NK-92 (cell line): Measurements from ENCODE around the gene DIDO1.
"Not testable (repeated sequence)": the region's sequence is repeated elsewhere in the genome, so short reads cannot be mapped to it uniquely, and the experiment has no call there.

ENCODE experiments used
- DNase-seq: peaks from one replicate; lab custom pipeline; 2025; ENCODE audit not compliant: unreplicated experiment; lab: John Stamatoyannopoulos, UW

DIDO1 gene

GRCh38 chr20:62962891-62963613 is 36.7 kb upstream of the DIDO1 start:
- no peak for DNase-seq

GRCh38 chr20:62962221-62962879 is 36.0 kb upstream of the DIDO1 start:
- no peak for DNase-seq

- DNase-seq = no peak
Measured at GRCh38 chr20:62961799-62962198, 35.5 kb upstream of the DIDO1 start.

- no peak for DNase-seq
Measured at GRCh38 chr20:62961310-62961783, 35.0 kb upstream of the DIDO1 start.

GRCh38 chr20:62960446-62961309 is 34.4 kb upstream of the DIDO1 start:
- not testable (repeated sequence) for DNase-seq

GRCh38 chr20:62959998-62960436 is 33.7 kb upstream of the DIDO1 start:
- no peak for DNase-seq

- no peak for DNase-seq
Measured at GRCh38 chr20:62959101-62959971, 33.0 kb upstream of the DIDO1 start.

- DNase-seq = no peak
Measured at GRCh38 chr20:62958388-62959100, 32.2 kb upstream of the DIDO1 start.

- DNase-seq = no peak
Measured at GRCh38 chr20:62957136-62958117, 31.1 kb upstream of the DIDO1 start.

GRCh38 chr20:62956387-62957135 is 30.3 kb upstream of the DIDO1 start:
- DNase-seq = no peak

GRCh38 chr20:62955519-62956386 is 29.4 kb upstream of the DIDO1 start:
- DNase-seq = no peak

GRCh38 chr20:62953839-62954703 is 27.8 kb upstream of the DIDO1 start:
- DNase-seq = no peak

GRCh38 chr20:62952968-62953838 is 26.9 kb upstream of the DIDO1 start:
- no peak for DNase-seq

- no peak for DNase-seq
Measured at GRCh38 chr20:62952373-62952967, 26.2 kb upstream of the DIDO1 start, which contains the start of gene SLC17A9. Gene SLC17A9, plus strand, starts transcription at chr20:62952709. Its CDS starts 122 bp downstream, at chr20:62952831.
